CD14-positive monocyte (primary cell): ENCODE data around the gene EIF4E1B. TPM values are rescaled to one million over a fixed set of nuclear protein-coding genes. Genes with fewer than 3 reads are reported as not detected.

Experiments used
- DNase-seq, 3 donors: peaks; one replicate each; pipeline ENCODE4 v3.0.0-alpha.2; 2011 to 2022
- H2AFZ ChIP-seq: 2 replicates; pipeline ENCODE4 v1.6.0; 2012; ENCODE audit warnings: mild to moderate bottlenecking, low read depth, low read length, inconsistent platforms; ENCODE audit not compliant: insufficient read depth, poor library complexity, severe bottlenecking
- H3K27ac ChIP-seq, 2 donors: 1 replicate in 1 of 2; 2 replicates in 1 of 2; pipeline ENCODE4 v1.5.1; 2012 to 2013; ENCODE audit warnings: low read length in 2 of 2, control low read depth in 1 of 2, inconsistent platforms in 1 of 2, low read depth in 1 of 2, mild to moderate bottlenecking in 1 of 2
- H3K27me3 ChIP-seq, 2 donors: one replicate each; pipeline versions ENCODE4 v1.6.0 to v1.6.1; 2011 to 2013; ENCODE audit warnings: low read length in 2 of 2; ENCODE audit not compliant: control insufficient read depth in 2 of 2, insufficient read depth in 2 of 2
- H3K36me3 ChIP-seq, 2 donors: replicated peaks in 1 of 2; 1 replicate in 1 of 2; 2 replicates in 1 of 2; pipeline versions ENCODE4 v1.5.1 to v1.6.1; 2012 to 2013; ENCODE audit warnings: low read length in 2 of 2, control low read depth in 1 of 2, inconsistent platforms in 1 of 2, mild to moderate bottlenecking in 1 of 2; ENCODE audit not compliant: insufficient read depth in 2 of 2, control insufficient read depth in 1 of 2
- H3K4me1 ChIP-seq, 2 donors: 1 replicate in 1 of 2; 2 replicates in 1 of 2; pipeline versions ENCODE4 v1.5.1 to v1.6.1; 2012 to 2013; ENCODE audit warnings: low read length in 2 of 2, control low read depth in 1 of 2, inconsistent platforms in 1 of 2, mild to moderate bottlenecking in 1 of 2, moderate library complexity in 1 of 2; ENCODE audit not compliant: insufficient read depth in 2 of 2, control insufficient read depth in 1 of 2
- H3K4me2 ChIP-seq: replicated peaks from 2 replicates; pipeline ENCODE3; 2012; ENCODE audit warnings: low read length, moderate library complexity, mild to moderate bottlenecking; ENCODE audit not compliant: poor library complexity, severe bottlenecking; ENCODE audit errors: extremely low read depth
- H3K4me3 ChIP-seq, 3 experiments: fragments of 200-600 bp in 1 of 3; sonication (generic) in 1 of 3; replicated peaks in 1 of 3; 1 replicate in 2 of 3; 2 replicates in 1 of 3; pipeline ENCODE4 v1.5.1; 2011 to 2013; ENCODE audit warnings: low read length in 3 of 3, mild to moderate bottlenecking in 3 of 3, control low read depth in 2 of 3, low read depth in 2 of 3, inconsistent platforms in 1 of 3, moderate library complexity in 1 of 3
- H3K79me2 ChIP-seq: 2 replicates; pipeline ENCODE4 v1.6.0; 2012; ENCODE audit warnings: mild to moderate bottlenecking, control low read depth, inconsistent platforms, low read length, moderate library complexity; ENCODE audit not compliant: insufficient read depth
- H3K9ac ChIP-seq: 2 replicates; pipeline ENCODE4 v1.6.0; 2017; ENCODE audit warnings: low read length, mild to moderate bottlenecking; ENCODE audit not compliant: insufficient read depth, poor library complexity, severe bottlenecking
- H3K9me3 ChIP-seq, 2 donors: replicated peaks in 1 of 2; 1 replicate in 1 of 2; 2 replicates in 1 of 2; pipeline versions ENCODE4 v1.5.1 to v1.6.1; 2012 to 2013; ENCODE audit warnings: low read length in 2 of 2, control low read depth in 1 of 2; ENCODE audit not compliant: control insufficient read depth in 1 of 2, insufficient read depth in 1 of 2
- H4K20me1 ChIP-seq: 2 replicates; pipeline ENCODE4 v1.6.0; 2012; ENCODE audit warnings: mild to moderate bottlenecking, low read length, control low read depth, moderate library complexity; ENCODE audit not compliant: insufficient read depth
- H3K27ac Mint-ChIP-seq, 7 donors: one replicate each; pipeline ENCODE4 v1.8.0; 2020; ENCODE audit warnings: mild to moderate bottlenecking in 7 of 7, mixed read lengths in 7 of 7, moderate library complexity in 6 of 7, inconsistent platforms in 2 of 7
- H3K27me3 Mint-ChIP-seq, 3 donors: one replicate each; pipeline ENCODE4 v1.8.0; 2021 to 2022; ENCODE audit warnings: low read depth in 3 of 3, mild to moderate bottlenecking in 3 of 3, mixed read lengths in 3 of 3, moderate library complexity in 3 of 3, inconsistent platforms in 1 of 3
- H3K36me3 Mint-ChIP-seq, 2 donors: one replicate each; pipeline ENCODE4 v1.8.0; 2020; ENCODE audit warnings: mixed read lengths in 2 of 2, inconsistent platforms in 1 of 2, mild to moderate bottlenecking in 1 of 2
- H3K4me1 Mint-ChIP-seq: one replicate; pipeline ENCODE4 v1.8.0; 2020; ENCODE audit warnings: mild to moderate bottlenecking, mixed read lengths
- H3K4me3 Mint-ChIP-seq, 2 donors: one replicate each; pipeline ENCODE4 v1.8.0; 2020; ENCODE audit warnings: mild to moderate bottlenecking in 2 of 2, mixed read lengths in 2 of 2, moderate library complexity in 1 of 2
- H3K9me3 Mint-ChIP-seq, 7 donors: one replicate each; pipeline ENCODE4 v1.8.0; 2020 to 2022; ENCODE audit warnings: mixed read lengths in 7 of 7, mild to moderate bottlenecking in 6 of 7, moderate library complexity in 6 of 7, inconsistent platforms in 2 of 7
- CTCF ChIP-seq: fragments of 200-600 bp; IDR thresholded peaks from one replicate; pipeline ENCODE4 v1.8.0; 2022; ENCODE audit warnings: antibody characterized with exemption, mild to moderate bottlenecking
- WGBS: methylation state at CpG from one replicate; pipeline ENCODE4 v1.1.5; 2013; ENCODE audit warnings: missing lambda C conversion rate; ENCODE audit not compliant: insufficient coverage; 5-methylcytosine and 5-hydroxymethylcytosine counted together
- intact Hi-C, 2 donors: fragments of 100-400 bp; cut with micrococcal nuclease; formaldehyde crosslinking; loops; one replicate each; pipeline versions ENCODE4 v1.15.0 to v1.15.1; 2023
- polyA plus RNA-seq, 3 donors: library from polyadenylated mRNA; depleted of rRNA in 1 of 3; unstranded in 2 of 3; stranded (reverse) in 1 of 3; fragments of 300-500 nt in 2 of 3; fragments of >200 nt in 1 of 3; fragmentation: Illumina TruSeq in 2 of 3; gene quantifications; 1 replicate in 2 of 3; 2 replicates in 1 of 3; pipeline ENCODE4 v1.2.3, GENCODE V29; 2012 to 2021

Gene EIF4E1B
- polyA plus RNA-seq, 3 donors = not detected

- peaks cover 0 to 3% (median 0%) of the 10 kb centered on the region in 7 donors for H3K9me3 Mint-ChIP-seq
- peak overlapping the region in 1 of 3 experiments; percentile 88 for H3K4me3 ChIP-seq
- no peaks in the 10 kb centered on the region for H3K9me3 ChIP-seq
- no peaks in the 10 kb centered on the region for H3K27me3 ChIP-seq
- 83% methylated on average over 4 of the region's 7 CpGs for WGBS
- peak overlapping the region; percentile 47 for H3K9ac ChIP-seq
- H2AFZ ChIP-seq = peak overlapping the region; percentile 90
- no peaks in the 10 kb centered on the region for H3K36me3 ChIP-seq
- no peak for DNase-seq
- peak overlapping the region in 1 of 2 donors; percentile 59 for H3K27ac ChIP-seq
- peak overlapping the region; percentile 83 to 90 for H3K4me3 Mint-ChIP-seq
- H4K20me1 ChIP-seq = peaks cover 6% of the 10 kb centered on the region
- peaks cover 0 to 3% of the 10 kb centered on the region in 2 donors for H3K36me3 Mint-ChIP-seq
- H3K79me2 ChIP-seq = no peaks in the 10 kb centered on the region
- intact Hi-C loops = loop anchor here in 1 of 2 donors (5.0 kb wide), 1 partner anchor 109 kb away; the partner anchor contains the start of gene RNF44
- peaks cover 32% of the 10 kb centered on the region for H3K4me1 Mint-ChIP-seq
- H3K27me3 Mint-ChIP-seq = peaks cover 2 to 5% (median 4%) of the 10 kb centered on the region in 3 donors
- no peak for TF ChIP-seq CTCF
- H3K4me2 ChIP-seq = peak overlapping the region; percentile 97
- peaks cover 22 to 28% of the 10 kb centered on the region in 2 donors for H3K4me1 ChIP-seq
- H3K27ac Mint-ChIP-seq = no peak overlapping the region
Measured at GRCh38 chr5:176646049-176646706, 15.7 kb downstream of the EIF4E1B start.

- H3K27me3 Mint-ChIP-seq = peaks cover 2 to 5% (median 4%) of the 10 kb centered on the region in 3 donors
- TF ChIP-seq CTCF = no peak
- Histone ChIP-seq H3K79me2 (no peaks in the 10 kb centered on the region), H3K4me3 (peak overlapping the region; percentile 24 to 88 (median 69)), H3K9me3 (no peaks in the 10 kb centered on the region), H3K27ac (peak overlapping the region in 1 of 2 donors; percentile 59), H4K20me1 (peaks cover 8% of the 10 kb centered on the region), H3K27me3 (no peaks in the 10 kb centered on the region), H2AFZ (peak overlapping the region; percentile 90), H3K9ac (peak overlapping the region; percentile 47), H3K4me2 (peak overlapping the region; percentile 97), H3K4me1 (peaks cover 22 to 28% of the 10 kb centered on the region in 2 donors), H3K36me3 (no peaks in the 10 kb centered on the region)
- 23% methylated on average over 8 of the region's 11 CpGs for WGBS
- intact Hi-C loops = loop anchor here in 1 of 2 donors (5.0 kb wide), 1 partner anchor 109 kb away; the partner anchor contains the start of gene RNF44
- H3K4me1 Mint-ChIP-seq = peaks cover 32% of the 10 kb centered on the region
- H3K9me3 Mint-ChIP-seq = peaks cover 0 to 3% (median 0%) of the 10 kb centered on the region in 7 donors
- DNase-seq = no peak
- peak overlapping the region; percentile 83 to 90 for H3K4me3 Mint-ChIP-seq
- peaks cover 2 to 5% of the 10 kb centered on the region in 2 donors for H3K36me3 Mint-ChIP-seq
- H3K27ac Mint-ChIP-seq = peak overlapping the region; percentile 26 to 83 (median 74)
Measured at GRCh38 chr5:176646707-176647029, 16.2 kb downstream of the EIF4E1B start.
